DMS114 treated with DMSO at 0.1 percent for 48 hours (cell line): Measurements from ENCODE around the gene TMEM74B.
"Not testable (repeated sequence)": the region's sequence is repeated elsewhere in the genome, so short reads cannot be mapped to it uniquely, and the experiment has no call there.

Experiments
- DNase-seq: peaks from one replicate; lab custom pipeline; 2025; ENCODE audit not compliant: unreplicated experiment; lab: John Stamatoyannopoulos, UW

TMEM74B gene

GRCh38 chr20:1184638-1185315, at the start of gene TMEM74B:
Gene TMEM74B (minus strand): TSS chr20:1184981. CDS start chr20:1183801, 1,180 bp downstream.
- DNase-seq, result no peak

DNA sequence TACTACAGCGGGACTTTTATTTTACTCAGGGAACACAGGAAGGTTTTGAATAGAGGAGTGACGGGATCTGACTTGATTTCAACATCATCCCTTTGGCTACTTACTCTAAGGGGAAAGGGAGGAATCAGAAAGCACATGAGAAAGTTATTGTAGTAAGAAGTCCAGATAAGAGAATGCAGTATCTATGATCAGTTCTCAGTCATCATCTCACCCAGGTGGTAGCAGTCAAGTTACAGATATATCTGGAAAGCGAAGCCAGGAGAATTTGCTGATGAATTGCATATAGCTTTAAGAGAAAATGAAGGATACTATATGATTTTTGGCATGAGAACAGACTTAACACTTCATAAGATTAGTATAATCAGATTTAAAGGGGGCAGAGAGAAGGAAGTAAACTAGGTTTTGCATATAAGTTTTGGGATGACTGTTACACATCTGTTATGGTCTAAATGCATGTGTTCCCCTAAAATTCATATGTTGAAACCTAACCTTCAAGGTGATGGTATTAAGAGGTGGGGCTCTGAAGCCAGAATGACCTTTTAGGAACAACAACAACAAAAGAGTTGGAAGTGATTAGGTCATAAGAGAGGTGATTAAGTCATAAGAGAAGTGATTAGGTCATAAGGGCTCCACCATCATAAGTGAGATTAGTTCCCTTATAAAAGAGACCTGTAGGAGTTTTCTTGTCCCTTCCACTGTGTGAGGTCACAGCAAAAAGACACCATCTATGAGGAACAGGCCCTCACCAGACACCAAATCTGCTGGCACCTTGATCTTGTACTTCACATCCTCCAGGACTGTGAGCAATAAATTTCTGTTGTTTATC, 47.7 kb upstream of the TMEM74B start:
- DNase-seq, result no peak

DNA sequence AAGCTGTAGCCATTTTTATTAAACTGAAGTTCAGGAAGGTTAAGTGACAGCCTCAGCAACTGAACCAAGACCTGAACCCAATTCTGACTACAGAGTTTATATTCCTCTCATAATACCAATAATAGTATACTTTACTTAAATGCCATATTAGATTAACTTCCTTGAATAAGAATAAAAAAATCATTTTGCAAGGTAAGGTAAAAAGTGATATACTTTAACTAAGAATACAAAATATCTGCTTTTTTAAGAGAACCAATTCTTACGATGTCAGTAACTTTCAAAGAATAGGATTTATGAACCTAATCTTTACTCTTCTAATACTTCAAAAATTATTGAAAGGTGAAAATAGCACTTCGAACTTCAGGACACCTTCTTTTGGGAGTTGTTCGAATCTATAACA, 44.8 kb upstream of the TMEM74B start:
- DNase-seq, result no peak

DNA sequence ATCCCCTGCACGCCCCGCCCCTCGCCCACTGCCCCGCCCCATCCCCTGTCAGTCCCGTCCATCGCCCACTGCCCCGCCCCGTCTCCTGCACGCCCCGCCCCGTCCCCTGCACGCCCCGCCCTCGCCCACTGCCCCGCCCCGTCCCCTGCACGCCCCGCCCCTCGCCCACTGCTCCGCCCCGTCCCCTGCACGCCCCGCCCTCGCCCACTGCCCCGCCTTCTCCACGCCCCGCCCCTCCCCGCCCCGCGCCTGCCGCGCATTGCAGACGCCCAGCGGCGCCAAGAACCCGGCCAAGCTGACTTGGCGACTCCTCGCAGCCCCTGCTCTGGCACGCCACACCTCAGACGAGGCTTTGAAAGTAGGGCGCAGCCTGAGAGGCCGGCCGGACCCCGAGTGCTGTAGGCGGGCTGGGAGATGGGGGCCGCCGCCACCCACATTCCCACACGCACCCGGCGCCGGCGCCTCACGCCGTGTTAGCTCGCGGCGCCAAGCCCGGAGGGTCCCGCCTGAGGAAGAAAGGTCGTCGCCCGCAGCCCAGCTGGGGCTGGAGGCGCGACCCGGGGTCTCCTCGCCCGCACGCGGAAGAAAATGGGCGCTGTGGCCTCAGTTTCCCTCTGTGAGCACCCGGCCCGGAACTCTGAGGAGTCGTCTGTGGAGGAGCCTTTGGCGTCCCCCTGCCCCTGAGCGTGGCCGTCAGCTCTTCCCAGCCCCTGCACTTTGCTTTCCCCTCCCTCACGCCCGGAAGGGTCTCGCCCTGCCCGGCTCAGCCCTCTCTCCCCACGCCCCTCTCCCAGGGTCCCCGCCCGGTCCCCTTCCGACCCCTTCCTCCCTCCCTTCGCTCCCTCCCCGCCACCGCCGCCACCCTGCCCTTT, 41.2 kb upstream of the TMEM74B start, which contains the start of gene RAD21L1:
TSS of gene RAD21L1 (plus strand) at position 262 of the 872 bp plus-strand sequence. CDS start 2,410 bp downstream, outside the sequence.
- no peak for DNase-seq

DNA sequence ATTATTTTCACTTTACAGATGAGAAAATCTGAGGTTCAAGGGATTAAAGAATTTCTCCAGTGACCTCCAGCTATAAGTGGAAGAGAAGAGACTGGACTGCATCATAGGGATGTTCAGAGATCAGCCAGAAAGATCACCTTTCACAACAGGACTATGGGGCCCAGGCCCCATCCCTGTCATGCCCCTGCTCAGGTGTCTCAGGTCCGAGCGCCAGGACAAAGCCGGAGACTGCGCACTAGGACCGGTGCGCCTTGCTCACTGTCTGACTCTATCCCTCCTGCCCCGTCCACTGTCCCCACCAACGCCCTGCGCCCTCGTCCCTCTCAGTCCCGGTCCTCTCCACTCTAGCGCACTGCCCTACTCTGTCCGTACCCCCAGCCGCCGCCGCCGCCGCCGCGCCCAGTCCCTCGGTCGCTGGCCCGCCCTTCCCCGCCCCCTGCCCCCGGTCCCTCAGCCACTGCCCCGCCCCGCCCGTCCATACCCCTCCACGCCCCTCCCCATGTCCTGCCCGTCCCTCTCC, 40.5 kb upstream of the TMEM74B start:
- peak; percentile 49 for DNase-seq

- no peak for DNase-seq
Measured at GRCh38 chr20:1224205-1224890, 39.6 kb upstream of the TMEM74B start.

DNA sequence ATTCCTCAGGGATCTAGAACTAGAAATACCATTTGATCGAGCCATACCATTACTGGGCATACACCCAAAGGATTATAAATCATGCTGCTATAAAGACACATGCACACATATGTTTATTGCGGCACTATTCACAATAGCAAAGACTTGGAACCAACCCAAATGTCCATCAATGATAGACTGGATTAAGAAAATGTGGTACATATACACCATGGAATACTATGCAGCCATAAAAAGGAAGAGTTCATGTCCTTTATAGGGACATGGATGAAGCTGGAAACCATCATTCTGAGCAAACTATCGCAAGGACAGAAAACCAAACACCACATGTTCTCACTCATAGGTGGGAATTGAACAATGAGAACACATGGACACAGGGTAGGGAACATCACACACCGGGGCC, 38.0 kb upstream of the TMEM74B start:
- not testable (repeated sequence) for DNase-seq

DNA sequence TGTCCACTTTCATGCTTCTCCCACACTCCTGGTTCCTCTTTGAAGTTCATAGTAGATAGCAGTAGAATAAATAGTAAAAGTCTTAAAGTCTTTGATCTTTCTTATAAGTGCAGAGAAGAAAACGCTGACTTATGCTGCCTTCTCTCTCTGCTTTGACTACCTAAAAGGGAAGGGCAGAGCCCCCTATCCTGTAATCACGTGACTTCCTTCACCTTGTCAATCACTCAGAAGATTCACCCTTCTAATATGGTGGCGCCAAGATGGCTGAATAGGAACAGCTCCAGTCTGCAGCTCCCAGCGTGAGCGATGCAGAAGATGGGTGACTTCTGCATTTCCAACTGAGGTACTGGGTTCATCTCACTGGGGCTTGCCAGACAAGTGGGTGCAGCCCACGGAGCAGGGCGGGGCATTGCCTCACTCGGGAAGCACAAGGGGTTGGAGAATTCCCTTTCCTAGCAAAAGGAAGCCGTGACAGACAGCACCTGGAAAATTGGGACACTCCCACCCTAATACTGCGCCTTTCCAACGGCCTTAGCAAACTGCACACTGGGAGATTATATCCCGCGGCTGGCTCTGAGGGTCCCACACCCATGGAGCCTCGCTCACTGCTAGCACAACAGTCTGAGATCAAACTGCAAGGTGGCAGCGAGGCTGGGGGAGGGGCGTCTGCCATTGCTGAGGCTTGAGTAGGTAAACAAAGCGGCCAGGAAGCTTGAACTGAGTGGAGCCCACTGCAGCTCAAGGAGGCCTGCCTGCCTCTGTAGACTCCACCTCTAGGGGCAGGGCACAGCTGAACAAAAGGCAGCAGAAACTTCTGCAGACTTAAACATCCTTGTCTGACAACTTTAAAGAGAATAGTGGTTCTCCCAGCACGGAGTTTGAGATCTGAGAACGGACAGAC, 32.0 kb upstream of the TMEM74B start:
- DNase-seq, result not testable (repeated sequence)

- DNase-seq, result no peak
Measured at GRCh38 chr20:1215386-1216170, 30.8 kb upstream of the TMEM74B start.

GRCh38 chr20:1214838-1215261, 30.1 kb upstream of the TMEM74B start:
- no peak for DNase-seq

GRCh38 chr20:1212607-1213396, 28.0 kb upstream of the TMEM74B start:
- DNase-seq, result peak; percentile 55

DNA sequence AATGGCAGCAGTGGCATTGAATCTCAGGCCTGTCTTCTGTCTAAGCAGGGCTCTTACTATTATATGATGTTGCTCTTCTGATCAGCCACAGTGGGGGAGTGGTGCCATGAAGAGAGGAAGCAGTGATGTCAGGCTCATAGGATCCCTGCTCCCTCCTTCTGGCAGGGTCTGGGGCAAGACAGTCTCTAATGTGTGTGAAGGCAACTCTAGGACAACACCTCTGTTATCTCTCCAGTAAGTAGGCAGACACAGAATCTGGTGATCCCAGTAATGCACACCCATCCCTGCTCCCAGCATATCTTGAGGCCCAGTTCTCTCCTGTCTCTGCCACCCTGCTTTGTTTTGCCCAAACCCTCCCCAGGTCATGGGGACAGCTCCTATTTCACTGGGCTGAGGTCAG, 27.2 kb upstream of the TMEM74B start:
- no peak for DNase-seq

GRCh38 chr20:1210501-1210900, 25.7 kb upstream of the TMEM74B start:
- DNase-seq, result no peak

DNA sequence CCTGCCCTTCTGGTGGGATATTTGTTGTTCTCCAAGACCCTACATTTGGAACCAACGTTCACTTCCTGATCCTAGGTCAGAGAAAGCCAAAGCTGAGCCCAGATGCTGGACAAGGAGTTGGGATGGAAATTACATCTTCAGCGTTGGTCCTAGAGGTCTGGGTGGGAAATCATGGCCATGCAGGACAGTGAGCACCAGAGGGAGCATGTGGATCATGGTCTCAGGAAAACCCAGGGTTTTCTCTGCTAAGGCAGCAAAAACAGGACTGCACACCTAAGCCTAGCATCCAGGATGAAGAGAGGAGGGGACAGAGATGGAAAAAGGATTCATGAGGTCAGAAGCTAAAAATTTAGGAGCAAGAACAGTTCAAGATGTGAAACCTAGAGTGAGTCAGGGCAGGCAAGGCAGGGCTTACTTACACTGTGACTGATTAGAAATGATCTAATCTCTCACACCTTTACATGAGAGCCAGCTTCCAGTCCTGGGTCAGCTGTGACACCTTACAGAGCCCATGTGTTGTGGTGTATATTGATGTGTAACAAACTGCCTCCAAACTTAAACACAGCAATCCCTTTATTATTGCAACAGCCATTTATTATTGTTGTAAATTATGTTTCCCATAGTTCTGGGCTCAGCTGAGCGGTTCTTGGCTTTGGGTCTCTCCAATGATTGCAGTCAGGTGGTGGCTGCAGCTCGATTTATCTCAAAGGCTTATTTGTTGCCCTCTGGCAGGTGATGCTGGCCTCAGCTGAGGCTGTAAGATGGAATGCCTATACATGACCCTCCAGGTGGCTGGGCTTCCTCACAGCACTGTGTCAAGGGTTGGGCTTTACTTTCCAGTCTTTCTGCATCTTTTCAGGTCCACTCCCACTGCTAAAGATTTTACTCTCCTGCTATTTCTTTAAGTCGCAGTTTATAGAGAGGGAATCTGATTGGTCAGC, 24.9 kb upstream of the TMEM74B start:
- DNase-seq, result no peak

DNA sequence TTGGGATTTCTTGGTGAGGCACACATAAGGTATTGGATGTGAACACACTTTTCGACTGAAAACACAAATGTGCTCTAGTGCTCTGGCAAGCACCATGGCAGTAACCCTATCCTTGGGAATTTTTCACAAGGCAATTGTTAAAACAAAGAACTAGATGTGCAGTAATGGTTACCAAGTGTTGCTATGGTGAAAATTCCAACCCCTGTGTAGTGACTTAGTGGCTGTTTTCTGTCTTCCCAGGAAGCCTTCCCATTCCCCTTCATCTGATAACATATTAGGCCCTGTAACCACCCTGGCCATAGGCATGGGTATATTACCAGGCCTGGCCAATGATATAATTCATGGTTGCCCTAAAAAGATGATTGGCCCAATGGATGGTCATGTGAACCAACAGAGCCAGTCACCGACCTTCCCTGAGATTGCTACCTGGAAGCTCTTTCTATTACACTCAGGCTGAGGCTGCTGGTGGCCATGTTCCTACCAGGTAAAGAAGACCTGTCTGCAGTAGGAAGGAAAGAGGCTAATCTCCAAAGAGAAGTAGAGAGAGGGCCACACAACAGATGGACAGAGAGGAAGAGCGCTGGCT, 22.6 kb upstream of the TMEM74B start:
- no peak for DNase-seq

- no peak for DNase-seq
Measured at GRCh38 chr20:1206366-1207148, 21.8 kb upstream of the TMEM74B start.
